GM23338 (cell line): ENCODE data around the gene CALML5. TPM values are rescaled to one million over a fixed set of nuclear protein-coding genes. Genes with fewer than 3 reads are reported as not detected.

Experiments used
- EZH2phosphoT487 ChIP-seq: fragments of 200-600 bp; sonication (generic); IDR thresholded peaks from one replicate; pipeline ENCODE4 v1.8.1; 2018; ENCODE audit warnings: antibody characterized with exemption; ENCODE audit not compliant: unreplicated experiment
- JUNB ChIP-seq: IDR thresholded peaks from one replicate; pipeline ENCODE4 v1.6.1; 2016; ENCODE audit warnings: antibody characterized with exemption; ENCODE audit not compliant: unreplicated experiment
- POLR2AphosphoS5 ChIP-seq: IDR thresholded peaks from 2 replicates; pipeline ENCODE4 v1.6.1; 2016; ENCODE audit warnings: antibody characterized with exemption, low read depth
- STAT1 ChIP-seq: IDR thresholded peaks from one replicate; pipeline ENCODE4 v1.6.1; 2016; ENCODE audit warnings: antibody characterized with exemption; ENCODE audit not compliant: unreplicated experiment
- ZNF114 ChIP-seq: fragments of 250-450 bp; sonication (Bioruptor Pico); IDR thresholded peaks from 2 replicates; pipeline ENCODE4 v1.5.0; 2020; ENCODE audit warnings: mild to moderate bottlenecking, moderate library complexity
- polyA plus RNA-seq: library from polyadenylated mRNA; unstranded; fragments of >200 nt; fragmentation: Nextera tagmentation; extraction: Ambion mirVana; gene quantifications from 2 replicates; pipeline ENCODE4 v1.2.1, GENCODE V29; 2016
- total RNA-seq: library from RNA; depleted of rRNA; stranded (reverse); fragments of >200 nt; shearing (Covaris generic); gene quantifications from 2 replicates; pipeline ENCODE4 v1.2.3, GENCODE V29; 2014
- TF ChIP-seq, protein P1 (sequence below): fragments of 250-450 bp; sonication (Bioruptor Pico); IDR thresholded peaks from 2 replicates; pipeline ENCODE4 v1.5.0; 2020; ENCODE audit warnings: mild to moderate bottlenecking, moderate library complexity
- TF ChIP-seq, protein P2 (sequence below): IDR thresholded peaks from one replicate; pipeline ENCODE4 v1.6.1; 2018; ENCODE audit warnings: antibody characterized with exemption; ENCODE audit not compliant: unreplicated experiment

Gene CALML5
- total and polyA plus RNA-seq, 2 experiments from 2014 or later = 0.40 TPM; not detected in 1

DNA sequence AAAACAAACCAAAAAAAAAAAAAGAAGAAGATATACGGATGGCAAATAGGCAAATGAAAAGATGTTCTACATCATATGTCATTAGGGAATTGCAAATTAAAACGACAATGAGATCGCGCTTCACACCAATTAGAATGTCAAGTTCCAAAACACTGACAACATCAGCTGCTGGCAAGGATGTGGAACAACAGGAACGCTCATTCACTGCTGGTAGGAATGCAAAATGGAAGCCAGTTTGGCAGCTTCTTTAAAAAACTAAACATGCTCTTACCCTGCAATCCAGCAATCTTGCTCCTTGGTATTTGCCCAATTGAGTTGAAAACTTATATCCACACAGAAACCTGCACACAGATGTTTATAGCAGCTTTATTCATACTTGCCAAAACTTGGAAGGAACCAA is 34.8 kb downstream of the CALML5 start (continued):
- TF ChIP-seq, protein P1, sequence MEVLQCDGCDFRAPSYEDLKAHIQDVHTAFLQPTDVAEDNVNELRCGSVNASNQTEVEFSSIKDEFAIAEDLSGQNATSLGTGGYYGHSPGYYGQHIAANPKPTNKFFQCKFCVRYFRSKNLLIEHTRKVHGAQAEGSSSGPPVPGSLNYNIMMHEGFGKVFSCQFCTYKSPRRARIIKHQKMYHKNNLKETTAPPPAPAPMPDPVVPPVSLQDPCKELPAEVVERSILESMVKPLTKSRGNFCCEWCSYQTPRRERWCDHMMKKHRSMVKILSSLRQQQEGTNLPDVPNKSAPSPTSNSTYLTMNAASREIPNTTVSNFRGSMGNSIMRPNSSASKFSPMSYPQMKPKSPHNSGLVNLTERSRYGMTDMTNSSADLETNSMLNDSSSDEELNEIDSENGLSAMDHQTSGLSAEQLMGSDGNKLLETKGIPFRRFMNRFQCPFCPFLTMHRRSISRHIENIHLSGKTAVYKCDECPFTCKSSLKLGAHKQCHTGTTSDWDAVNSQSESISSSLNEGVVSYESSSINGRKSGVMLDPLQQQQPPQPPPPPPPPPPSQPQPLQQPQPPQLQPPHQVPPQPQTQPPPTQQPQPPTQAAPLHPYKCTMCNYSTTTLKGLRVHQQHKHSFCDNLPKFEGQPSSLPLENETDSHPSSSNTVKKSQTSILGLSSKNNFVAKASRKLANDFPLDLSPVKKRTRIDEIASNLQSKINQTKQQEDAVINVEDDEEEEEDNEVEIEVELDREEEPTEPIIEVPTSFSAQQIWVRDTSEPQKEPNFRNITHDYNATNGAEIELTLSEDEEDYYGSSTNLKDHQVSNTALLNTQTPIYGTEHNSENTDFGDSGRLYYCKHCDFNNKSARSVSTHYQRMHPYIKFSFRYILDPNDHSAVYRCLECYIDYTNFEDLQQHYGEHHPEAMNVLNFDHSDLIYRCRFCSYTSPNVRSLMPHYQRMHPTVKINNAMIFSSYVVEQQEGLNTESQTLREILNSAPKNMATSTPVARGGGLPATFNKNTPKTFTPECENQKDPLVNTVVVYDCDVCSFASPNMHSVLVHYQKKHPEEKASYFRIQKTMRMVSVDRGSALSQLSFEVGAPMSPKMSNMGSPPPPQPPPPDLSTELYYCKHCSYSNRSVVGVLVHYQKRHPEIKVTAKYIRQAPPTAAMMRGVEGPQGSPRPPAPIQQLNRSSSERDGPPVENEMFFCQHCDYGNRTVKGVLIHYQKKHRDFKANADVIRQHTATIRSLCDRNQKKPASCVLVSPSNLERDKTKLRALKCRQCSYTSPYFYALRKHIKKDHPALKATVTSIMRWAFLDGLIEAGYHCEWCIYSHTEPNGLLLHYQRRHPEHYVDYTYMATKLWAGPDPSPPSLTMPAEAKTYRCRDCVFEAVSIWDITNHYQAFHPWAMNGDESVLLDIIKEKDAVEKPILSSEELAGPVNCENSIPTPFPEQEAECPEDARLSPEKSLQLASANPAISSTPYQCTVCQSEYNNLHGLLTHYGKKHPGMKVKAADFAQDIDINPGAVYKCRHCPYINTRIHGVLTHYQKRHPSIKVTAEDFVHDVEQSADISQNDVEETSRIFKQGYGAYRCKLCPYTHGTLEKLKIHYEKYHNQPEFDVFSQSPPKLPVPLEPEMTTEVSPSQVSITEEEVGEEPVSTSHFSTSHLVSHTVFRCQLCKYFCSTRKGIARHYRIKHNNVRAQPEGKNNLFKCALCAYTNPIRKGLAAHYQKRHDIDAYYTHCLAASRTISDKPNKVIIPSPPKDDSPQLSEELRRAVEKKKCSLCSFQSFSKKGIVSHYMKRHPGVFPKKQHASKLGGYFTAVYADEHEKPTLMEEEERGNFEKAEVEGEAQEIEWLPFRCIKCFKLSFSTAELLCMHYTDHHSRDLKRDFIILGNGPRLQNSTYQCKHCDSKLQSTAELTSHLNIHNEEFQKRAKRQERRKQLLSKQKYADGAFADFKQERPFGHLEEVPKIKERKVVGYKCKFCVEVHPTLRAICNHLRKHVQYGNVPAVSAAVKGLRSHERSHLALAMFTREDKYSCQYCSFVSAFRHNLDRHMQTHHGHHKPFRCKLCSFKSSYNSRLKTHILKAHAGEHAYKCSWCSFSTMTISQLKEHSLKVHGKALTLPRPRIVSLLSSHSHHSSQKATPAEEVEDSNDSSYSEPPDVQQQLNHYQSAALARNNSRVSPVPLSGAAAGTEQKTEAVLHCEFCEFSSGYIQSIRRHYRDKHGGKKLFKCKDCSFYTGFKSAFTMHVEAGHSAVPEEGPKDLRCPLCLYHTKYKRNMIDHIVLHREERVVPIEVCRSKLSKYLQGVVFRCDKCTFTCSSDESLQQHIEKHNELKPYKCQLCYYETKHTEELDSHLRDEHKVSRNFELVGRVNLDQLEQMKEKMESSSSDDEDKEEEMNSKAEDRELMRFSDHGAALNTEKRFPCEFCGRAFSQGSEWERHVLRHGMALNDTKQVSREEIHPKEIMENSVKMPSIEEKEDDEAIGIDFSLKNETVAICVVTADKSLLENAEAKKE (CRISPR knock-in tag) = no peak
- TF ChIP-seq, protein P2, sequence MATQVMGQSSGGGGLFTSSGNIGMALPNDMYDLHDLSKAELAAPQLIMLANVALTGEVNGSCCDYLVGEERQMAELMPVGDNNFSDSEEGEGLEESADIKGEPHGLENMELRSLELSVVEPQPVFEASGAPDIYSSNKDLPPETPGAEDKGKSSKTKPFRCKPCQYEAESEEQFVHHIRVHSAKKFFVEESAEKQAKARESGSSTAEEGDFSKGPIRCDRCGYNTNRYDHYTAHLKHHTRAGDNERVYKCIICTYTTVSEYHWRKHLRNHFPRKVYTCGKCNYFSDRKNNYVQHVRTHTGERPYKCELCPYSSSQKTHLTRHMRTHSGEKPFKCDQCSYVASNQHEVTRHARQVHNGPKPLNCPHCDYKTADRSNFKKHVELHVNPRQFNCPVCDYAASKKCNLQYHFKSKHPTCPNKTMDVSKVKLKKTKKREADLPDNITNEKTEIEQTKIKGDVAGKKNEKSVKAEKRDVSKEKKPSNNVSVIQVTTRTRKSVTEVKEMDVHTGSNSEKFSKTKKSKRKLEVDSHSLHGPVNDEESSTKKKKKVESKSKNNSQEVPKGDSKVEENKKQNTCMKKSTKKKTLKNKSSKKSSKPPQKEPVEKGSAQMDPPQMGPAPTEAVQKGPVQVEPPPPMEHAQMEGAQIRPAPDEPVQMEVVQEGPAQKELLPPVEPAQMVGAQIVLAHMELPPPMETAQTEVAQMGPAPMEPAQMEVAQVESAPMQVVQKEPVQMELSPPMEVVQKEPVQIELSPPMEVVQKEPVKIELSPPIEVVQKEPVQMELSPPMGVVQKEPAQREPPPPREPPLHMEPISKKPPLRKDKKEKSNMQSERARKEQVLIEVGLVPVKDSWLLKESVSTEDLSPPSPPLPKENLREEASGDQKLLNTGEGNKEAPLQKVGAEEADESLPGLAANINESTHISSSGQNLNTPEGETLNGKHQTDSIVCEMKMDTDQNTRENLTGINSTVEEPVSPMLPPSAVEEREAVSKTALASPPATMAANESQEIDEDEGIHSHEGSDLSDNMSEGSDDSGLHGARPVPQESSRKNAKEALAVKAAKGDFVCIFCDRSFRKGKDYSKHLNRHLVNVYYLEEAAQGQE = no peak
- TF ChIP-seq JUNB = no peak
- no peak for TF ChIP-seq POLR2AphosphoS5
- no peak for TF ChIP-seq ZNF114
- no peak for TF ChIP-seq EZH2phosphoT487
- no peak for TF ChIP-seq STAT1
